ENCODE results near the gene ADAMTS2.

The ADAMTS2 gene

GRCh38 chr5:179227580-179228311 is 117.5 kb downstream of the ADAMTS2 start:
- no peak overlapping the region for H3K4me3 ChIP-seq (replicated peaks; ENCODE audit: low read depth, low read length)
- no peak for DNase-seq (ENCODE audit: extremely low read depth, low read depth)
- no peak for TF ChIP-seq CTCF (IDR thresholded peaks at IDR 0.05; ENCODE audit: low read depth, low read length, missing control alignments)

GRCh38 chr5:179227229-179227579 is 118.1 kb downstream of the ADAMTS2 start:
- no peak for TF ChIP-seq CTCF (IDR thresholded peaks at IDR 0.05; ENCODE audit: low read depth, low read length, missing control alignments)
- no peak overlapping the region for H3K4me3 ChIP-seq (replicated peaks; ENCODE audit: low read depth, low read length)

GRCh38 chr5:179226696-179227095 is 118.6 kb downstream of the ADAMTS2 start:
- no peak overlapping the region for H3K4me3 ChIP-seq (replicated peaks; ENCODE audit: low read depth, low read length)
- no peak for TF ChIP-seq CTCF (IDR thresholded peaks at IDR 0.05; ENCODE audit: low read depth, low read length, missing control alignments)
- DNase-seq (ENCODE audit: extremely low read depth, low read depth), result no peak

More at GRCh38 chr5:179227229-179227579, 118.1 kb downstream of the ADAMTS2 start:
- no peak for DNase-seq (ENCODE audit: extremely low read depth, low read depth)

GRCh38 chr5:179225387-179225786 is 119.9 kb downstream of the ADAMTS2 start:
- DNase-seq (ENCODE audit: extremely low read depth, low read depth), result no peak
- no peak for TF ChIP-seq CTCF (IDR thresholded peaks at IDR 0.05; ENCODE audit: low read depth, low read length, missing control alignments)
- no peak overlapping the region for H3K4me3 ChIP-seq (replicated peaks; ENCODE audit: low read depth, low read length)

GRCh38 chr5:179224741-179225140 is 120.5 kb downstream of the ADAMTS2 start:
- no peak for TF ChIP-seq CTCF (IDR thresholded peaks at IDR 0.05; ENCODE audit: low read depth, low read length, missing control alignments)
- DNase-seq (ENCODE audit: extremely low read depth, low read depth), result no peak
- no peak overlapping the region for H3K4me3 ChIP-seq (replicated peaks; ENCODE audit: low read depth, low read length)

GRCh38 chr5:179223961-179224360 is 121.3 kb downstream of the ADAMTS2 start:
- TF ChIP-seq CTCF (IDR thresholded peaks at IDR 0.05; ENCODE audit: low read depth, low read length, missing control alignments), result no peak
- no peak overlapping the region for H3K4me3 ChIP-seq (replicated peaks; ENCODE audit: low read depth, low read length)
- no peak for DNase-seq (ENCODE audit: extremely low read depth, low read depth)

- no peak for DNase-seq (ENCODE audit: extremely low read depth, low read depth)
- H3K4me3 ChIP-seq (replicated peaks; ENCODE audit: low read depth, low read length), result no peak overlapping the region
- TF ChIP-seq CTCF (IDR thresholded peaks at IDR 0.05; ENCODE audit: low read depth, low read length, missing control alignments), result no peak
Measured at GRCh38 chr5:179223528-179223927, 121.7 kb downstream of the ADAMTS2 start.
